ENCODE data around the gene FHL1. TPM values are rescaled to one million over a fixed set of nuclear protein-coding genes. Genes with fewer than 3 reads are reported as not detected.

The FHL1 gene
- total RNA-seq, 1 donor from 2014 or later: 248 TPM

DNA sequence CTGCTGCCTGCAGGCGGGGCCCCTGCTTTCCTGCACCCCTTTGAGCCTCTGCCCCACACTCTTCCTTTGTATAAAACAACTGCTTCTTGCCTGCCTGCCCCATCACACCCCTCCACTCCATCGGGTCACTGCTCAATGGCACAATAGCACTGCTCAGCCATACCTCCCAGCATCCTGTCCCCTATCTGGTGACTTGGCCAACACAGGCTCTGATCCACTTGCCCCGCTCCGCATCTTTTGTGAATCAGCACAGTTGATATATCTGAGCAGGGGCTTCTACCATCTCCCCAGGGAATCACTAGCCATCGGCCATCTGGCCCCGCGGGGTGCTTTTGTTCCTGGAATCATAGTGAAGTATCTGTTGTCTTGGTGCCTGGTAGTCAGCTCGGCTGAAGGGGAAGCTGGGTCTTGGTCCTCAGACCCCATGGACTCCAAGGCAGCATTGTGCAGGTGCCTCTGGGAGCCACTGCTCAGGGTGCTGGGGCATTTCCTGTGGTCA, 58.6 kb downstream of the FHL1 start:
- Histone ChIP-seq H3K9me3 (no peaks in the 10 kb centered on the region), H3K27me3 (ENCODE audit: low read depth) (no peaks in the 10 kb centered on the region), H3K36me3 (peaks cover 19% of the 10 kb centered on the region), H3K4me3 (no peak overlapping the region), H3K4me1 (peaks cover 40% of the 10 kb centered on the region), H3K27ac (peak overlapping the region; percentile 73)
- TF ChIP-seq, protein P1, sequence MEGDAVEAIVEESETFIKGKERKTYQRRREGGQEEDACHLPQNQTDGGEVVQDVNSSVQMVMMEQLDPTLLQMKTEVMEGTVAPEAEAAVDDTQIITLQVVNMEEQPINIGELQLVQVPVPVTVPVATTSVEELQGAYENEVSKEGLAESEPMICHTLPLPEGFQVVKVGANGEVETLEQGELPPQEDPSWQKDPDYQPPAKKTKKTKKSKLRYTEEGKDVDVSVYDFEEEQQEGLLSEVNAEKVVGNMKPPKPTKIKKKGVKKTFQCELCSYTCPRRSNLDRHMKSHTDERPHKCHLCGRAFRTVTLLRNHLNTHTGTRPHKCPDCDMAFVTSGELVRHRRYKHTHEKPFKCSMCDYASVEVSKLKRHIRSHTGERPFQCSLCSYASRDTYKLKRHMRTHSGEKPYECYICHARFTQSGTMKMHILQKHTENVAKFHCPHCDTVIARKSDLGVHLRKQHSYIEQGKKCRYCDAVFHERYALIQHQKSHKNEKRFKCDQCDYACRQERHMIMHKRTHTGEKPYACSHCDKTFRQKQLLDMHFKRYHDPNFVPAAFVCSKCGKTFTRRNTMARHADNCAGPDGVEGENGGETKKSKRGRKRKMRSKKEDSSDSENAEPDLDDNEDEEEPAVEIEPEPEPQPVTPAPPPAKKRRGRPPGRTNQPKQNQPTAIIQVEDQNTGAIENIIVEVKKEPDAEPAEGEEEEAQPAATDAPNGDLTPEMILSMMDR (IDR thresholded peaks at IDR 0.05): no peak
- ATAC-seq: no peak
- DNase-seq: no peak
- intact Hi-C loops (cut with DNase I): no loop called here

DNA sequence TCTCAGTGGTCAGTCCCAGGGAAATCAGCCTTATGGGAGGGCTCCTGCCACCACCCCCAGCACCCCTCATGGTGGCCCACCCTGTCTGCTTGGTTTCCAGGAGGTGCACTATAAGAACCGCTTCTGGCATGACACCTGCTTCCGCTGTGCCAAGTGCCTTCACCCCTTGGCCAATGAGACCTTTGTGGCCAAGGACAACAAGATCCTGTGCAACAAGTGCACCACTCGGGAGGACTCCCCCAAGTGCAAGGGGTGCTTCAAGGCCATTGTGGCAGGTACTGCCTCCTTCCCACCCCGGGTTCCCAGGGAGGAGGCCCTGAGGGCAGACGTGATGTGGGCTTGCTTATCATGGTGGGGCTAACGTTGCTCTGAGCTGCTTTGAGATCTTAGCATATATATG, 59.6 kb downstream of the FHL1 start:
- Histone ChIP-seq H3K4me3 (no peak overlapping the region), H3K27ac (no peak overlapping the region), H3K4me1 (peaks cover 35% of the 10 kb centered on the region), H3K27me3 (ENCODE audit: low read depth) (no peaks in the 10 kb centered on the region), H3K9me3 (no peaks in the 10 kb centered on the region), H3K36me3 (peaks cover 19% of the 10 kb centered on the region)
- DNase-seq (no peak), ATAC-seq (no peak)
- TF ChIP-seq, protein P1 (IDR thresholded peaks at IDR 0.05): no peak
- intact Hi-C loops (cut with DNase I): no loop called here

DNA sequence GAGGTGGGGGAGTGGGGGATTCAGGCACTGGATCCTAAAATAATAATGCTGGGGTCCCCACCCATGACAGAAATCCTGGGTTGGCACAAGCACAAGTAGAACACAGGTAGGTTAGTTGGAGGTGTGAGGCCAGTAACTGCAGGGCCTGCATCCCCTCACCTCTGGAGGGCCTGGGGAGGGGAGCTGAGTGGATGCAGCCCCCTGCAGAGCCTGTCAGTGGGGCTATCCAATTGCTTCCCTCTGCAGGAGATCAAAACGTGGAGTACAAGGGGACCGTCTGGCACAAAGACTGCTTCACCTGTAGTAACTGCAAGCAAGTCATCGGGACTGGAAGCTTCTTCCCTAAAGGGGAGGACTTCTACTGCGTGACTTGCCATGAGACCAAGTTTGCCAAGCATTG, 60.2 kb downstream of the FHL1 start:
- Histone ChIP-seq H3K9me3 (no peaks in the 10 kb centered on the region), H3K36me3 (peaks cover 19% of the 10 kb centered on the region), H3K4me1 (peaks cover 28% of the 10 kb centered on the region), H3K4me3 (no peak overlapping the region), H3K27ac (no peak overlapping the region), H3K27me3 (ENCODE audit: low read depth) (no peaks in the 10 kb centered on the region)
- TF ChIP-seq, protein P1 (IDR thresholded peaks at IDR 0.05): no peak
- DNase-seq (no peak), ATAC-seq (no peak)
- intact Hi-C loops (cut with DNase I): no loop called here

DNA sequence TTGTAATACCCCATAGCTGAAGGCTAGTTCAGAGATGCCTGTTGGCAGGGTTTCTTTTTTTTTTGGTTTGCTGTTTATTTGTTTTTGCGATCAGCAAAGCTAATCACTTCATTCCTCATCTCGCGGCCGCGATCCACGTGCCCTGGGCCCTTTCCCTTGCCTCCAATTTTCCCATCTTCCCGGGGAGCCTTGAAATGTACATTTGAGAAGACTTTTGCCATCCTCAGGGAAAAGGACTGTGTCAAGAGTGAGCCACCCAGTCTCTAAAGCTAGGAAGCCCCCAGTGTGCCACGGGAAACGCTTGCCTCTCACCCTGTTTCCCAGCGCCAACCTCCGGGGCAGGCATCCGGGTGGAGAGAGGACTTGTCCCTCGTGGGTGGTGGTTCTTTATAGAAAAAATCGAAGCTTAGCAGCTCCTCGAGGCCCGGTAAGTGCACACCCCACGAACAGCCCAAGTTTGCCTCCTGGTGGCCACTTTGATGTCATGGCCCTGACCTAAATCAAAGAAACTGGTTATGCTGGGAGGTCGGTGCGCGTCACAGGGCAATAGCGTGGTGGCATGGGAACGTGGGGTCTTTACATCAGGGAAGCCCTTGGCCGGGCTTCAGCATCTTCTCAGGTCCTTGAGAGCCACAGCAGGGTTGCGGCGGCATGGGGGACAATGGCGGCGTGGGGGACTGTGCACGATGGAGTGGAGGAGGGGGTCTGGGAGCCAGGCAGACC, 61.8 kb downstream of the FHL1 start:
- intact Hi-C loops (cut with DNase I): no loop called here
- Histone ChIP-seq H3K27me3 (ENCODE audit: low read depth) (no peaks in the 10 kb centered on the region), H3K4me1 (peaks cover 20% of the 10 kb centered on the region), H3K27ac (peak overlapping the region; percentile 41), H3K9me3 (no peaks in the 10 kb centered on the region), H3K4me3 (no peak overlapping the region), H3K36me3 (peaks cover 19% of the 10 kb centered on the region)
- no peak for DNase-seq
- TF ChIP-seq, protein P1 (IDR thresholded peaks at IDR 0.05): peak; percentile 54
- ATAC-seq: peak; percentile 40 to 66

DNA sequence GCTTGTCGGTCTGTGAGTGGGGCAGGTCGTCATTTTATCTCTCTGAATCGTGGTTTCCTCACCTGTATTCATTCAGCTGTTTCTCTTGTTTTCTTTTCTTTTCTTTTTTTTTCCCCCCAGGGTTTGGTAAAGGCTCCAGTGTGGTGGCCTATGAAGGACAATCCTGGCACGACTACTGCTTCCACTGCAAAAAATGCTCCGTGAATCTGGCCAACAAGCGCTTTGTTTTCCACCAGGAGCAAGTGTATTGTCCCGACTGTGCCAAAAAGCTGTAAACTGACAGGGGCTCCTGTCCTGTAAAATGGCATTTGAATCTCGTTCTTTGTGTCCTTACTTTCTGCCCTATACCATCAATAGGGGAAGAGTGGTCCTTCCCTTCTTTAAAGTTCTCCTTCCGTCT, 62.4 kb downstream of the FHL1 start:
- H3K36me3 ChIP-seq: peaks cover 19% of the 10 kb centered on the region
- H3K4me1 ChIP-seq: peaks cover 17% of the 10 kb centered on the region
- no peaks in the 10 kb centered on the region for H3K27me3 ChIP-seq (ENCODE audit: low read depth)
- ATAC-seq (no peak), DNase-seq (no peak)
- no peak overlapping the region for H3K4me3 ChIP-seq
- TF ChIP-seq, protein P1 (IDR thresholded peaks at IDR 0.05): no peak
- no peaks in the 10 kb centered on the region for H3K9me3 ChIP-seq
- intact Hi-C loops (cut with DNase I): no loop called here
- H3K27ac ChIP-seq: peak overlapping the region; percentile 41
